Adrenal gland (tissue), 5 donors: Measurements from ENCODE around the gene METRNL.

Source experiments
- CTCF ChIP-seq, 6 experiments: fragments of 450-650 bp in 4 of 6; fragments of 200-600 bp in 2 of 6; sonication (generic) in 1 of 6; IDR thresholded peaks; 1 replicate in 5 of 6; 2 replicates in 1 of 6; pipeline versions ENCODE4 v1.5.1 to v1.8.0; 2016 to 2021; ENCODE audit warnings: antibody characterized with exemption in 6 of 6, mild to moderate bottlenecking in 2 of 6, moderate library complexity in 1 of 6
- POLR2A ChIP-seq, 2 donors: fragments of 450-650 bp; IDR thresholded peaks; one replicate each; pipeline ENCODE4 v1.6.1; 2017; ENCODE audit warnings: antibody characterized with exemption in 2 of 2, mild to moderate bottlenecking in 2 of 2, moderate library complexity in 1 of 2
- donor health status: DM: no; HTN: no; CAD: no.

- TF ChIP-seq CTCF (IDR thresholded peaks at IDR 0.05): no peak
- TF ChIP-seq POLR2A (IDR thresholded peaks at IDR 0.05): no peak
Measured at GRCh38 chr17:83101805-83102480, 22.5 kb downstream of the METRNL start.
